ENCODE results near the gene CDH23.

- TF ChIP-seq POLR2A (IDR thresholded peaks at IDR 0.05) = no peak
- TF ChIP-seq CTCF (IDR thresholded peaks at IDR 0.05) = no peak
- TF ChIP-seq POLR2AphosphoS5 (IDR thresholded peaks at IDR 0.05; ENCODE audit: insufficient read depth in 1 of 2, low read depth in 1 of 2) = no peak
Observed at GRCh38 chr10:71516890-71517289, 120.2 kb downstream of the CDH23 start.

All from vagina (tissue), 2 donors.